Aorta (tissue), 5 donors: ENCODE results near the gene TMEM91. TPM values are rescaled to one million over a fixed set of nuclear protein-coding genes. Genes with fewer than 3 reads are reported as not detected.

Experiments used
- ATAC-seq: fragments of 200-7000 bp; cut with Tn5 transposase; one replicate; pipeline ENCODE4 v1.9.1; 2022; ENCODE audit warnings: moderate library complexity; ENCODE audit not compliant: low FRiP score
- DNase-seq, 2 donors: peaks; one replicate each; pipeline ENCODE4 v3.0.0-alpha.2; 2020
- H3K27ac ChIP-seq, 2 donors: one replicate each; pipeline ENCODE4 v1.5.1; 2013; ENCODE audit warnings: low read length in 2 of 2, mild to moderate bottlenecking in 2 of 2, moderate library complexity in 2 of 2, control low read depth in 1 of 2, inconsistent platforms in 1 of 2, low read depth in 1 of 2
- H3K27me3 ChIP-seq, 2 donors: one replicate each; pipeline ENCODE4 v1.6.1; 2013; ENCODE audit warnings: control low read depth in 1 of 2, low read length in 1 of 2, mild to moderate bottlenecking in 1 of 2, moderate library complexity in 1 of 2; ENCODE audit not compliant: insufficient read depth in 2 of 2, control insufficient read depth in 1 of 2
- H3K36me3 ChIP-seq, 2 donors: one replicate each; pipeline ENCODE4 v1.6.1; 2013; ENCODE audit warnings: control low read depth in 1 of 2, low read length in 1 of 2, mild to moderate bottlenecking in 1 of 2; ENCODE audit not compliant: insufficient read depth in 2 of 2, control insufficient read depth in 1 of 2
- H3K4me1 ChIP-seq, 2 donors: one replicate each; pipeline ENCODE4 v1.6.1; 2013; ENCODE audit warnings: low read length in 2 of 2, control low read depth in 1 of 2, mild to moderate bottlenecking in 1 of 2, moderate library complexity in 1 of 2; ENCODE audit not compliant: insufficient read depth in 2 of 2, control insufficient read depth in 1 of 2
- H3K4me3 ChIP-seq, 2 donors: one replicate each; pipeline ENCODE4 v1.5.1; 2013; ENCODE audit warnings: low read length in 2 of 2, control low read depth in 1 of 2, mild to moderate bottlenecking in 1 of 2
- H3K9me3 ChIP-seq: one replicate; pipeline ENCODE4 v1.6.1; 2013; ENCODE audit warnings: mild to moderate bottlenecking, low read length; ENCODE audit not compliant: control insufficient read depth
- WGBS, 2 donors: extraction: QIAGEN DNeasy Blood & Tissue Kit; methylation state at CpG; one replicate each; pipeline ENCODE4 v1.1.7; 2013; 5-methylcytosine and 5-hydroxymethylcytosine counted together
- intact Hi-C, 2 donors: fragments of 100-400 bp; cut with DNase I; formaldehyde crosslinking; loops; one replicate each; pipeline versions ENCODE4 v1.14.2 to v1.15.0; 2022
- polyA plus RNA-seq, 2 donors: library from polyadenylated mRNA; stranded (reverse); fragments of 200-250 nt; gene quantifications; one replicate each; pipeline ENCODE4 v1.2.3, GENCODE V29; 2013
- total RNA-seq, 2 donors: library from RNA; stranded (reverse); fragmentation: NEBNext Ultra II Directional; extraction: Animal tissue kit (Norgen Biotek cat#: 25700); gene quantifications; one replicate each; pipeline ENCODE4 v1.2.1, GENCODE V29; 2021
- donor health status: healthy with polysubstance abuse.
- donor health status: Bipolar disorder and iron deficiency.
- donor health status: DM: no; HTN: no; CAD: no.
- donor health status: DM: no; HTN: no; CAD: no.
- donor health status: DM: yes; HTN: yes; CAD: no.

TMEM91 gene
- total and polyA plus RNA-seq, 4 donors = 8.9 to 55.8 (median 18.9) TPM

GRCh38 chr19:41409288-41409687 lies 33.0 kb downstream of the TMEM91 start:
- Histone ChIP-seq H3K27ac (peak overlapping the region in 1 of 2 donors; percentile 32), H3K4me1 (peaks cover 0 to 6% of the 10 kb centered on the region in 2 donors), H3K4me3 (no peak overlapping the region), H3K9me3 (no peaks in the 10 kb centered on the region), H3K27me3 (no peaks in the 10 kb centered on the region), H3K36me3 (no peaks in the 10 kb centered on the region)
- no peak for DNase-seq
- ATAC-seq = no peak
- 28 to 31% methylated on average over 4 of the region's 4 CpGs for WGBS, 2 donors
- intact Hi-C loops = no loop called here

GRCh38 chr19:41410336-41411054 lies 34.2 kb downstream of the TMEM91 start:
- ATAC-seq = no peak

DNA sequence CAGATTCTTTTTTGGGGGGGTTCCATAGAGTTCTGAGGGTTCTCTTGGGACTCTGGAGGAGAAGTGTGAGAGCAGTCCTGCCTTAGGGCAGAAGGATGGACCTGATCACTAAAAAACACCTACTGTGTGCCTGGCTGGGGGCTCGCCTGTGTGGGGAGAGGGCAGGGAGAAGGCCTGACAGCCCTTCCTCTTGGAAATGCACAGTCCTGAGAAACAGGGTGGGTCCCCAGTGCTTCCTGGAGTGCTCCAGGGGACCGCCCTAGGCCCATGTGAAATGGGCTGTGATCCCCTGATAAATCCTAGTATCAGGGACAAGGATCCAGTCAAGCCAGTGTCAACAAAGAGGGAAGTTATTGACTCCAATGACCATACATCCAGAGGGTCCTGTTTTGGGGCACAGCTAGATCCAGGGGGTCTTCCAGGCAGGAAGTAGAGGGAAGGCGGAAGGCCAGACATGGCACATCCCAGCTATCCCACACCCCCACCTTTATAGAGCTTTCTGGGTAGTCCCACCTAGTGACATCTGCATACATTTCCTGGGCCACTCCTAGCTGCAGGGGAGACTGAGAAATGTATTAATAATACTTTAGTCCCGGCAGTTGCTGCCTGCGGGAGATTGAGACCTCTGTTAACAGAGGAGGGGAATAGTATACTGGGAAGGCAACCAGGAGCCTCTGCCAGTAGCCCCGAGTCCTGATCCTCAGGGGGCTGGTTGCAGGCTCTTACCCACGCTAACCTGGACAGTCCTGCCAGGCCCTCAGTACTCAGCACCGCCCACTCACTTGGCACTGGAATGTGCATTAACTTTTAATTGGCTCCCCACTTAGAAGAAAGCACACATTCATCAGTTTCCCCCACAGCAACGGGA lies 35.0 kb downstream of the TMEM91 start:
- H3K4me1 ChIP-seq = peaks cover 0 to 6% of the 10 kb centered on the region in 2 donors
- no peak for DNase-seq
- H3K9me3 ChIP-seq = no peaks in the 10 kb centered on the region
- no peak overlapping the region for H3K4me3 ChIP-seq
- H3K27ac ChIP-seq = no peak overlapping the region
- H3K36me3 ChIP-seq = peaks cover 0 to 2% of the 10 kb centered on the region in 2 donors
- intact Hi-C loops = no loop called here
- no peak for ATAC-seq
- no peaks in the 10 kb centered on the region for H3K27me3 ChIP-seq
- WGBS, 2 donors = 61 to 73% methylated on average over 9 of the region's 9 CpGs

More at GRCh38 chr19:41410336-41411054, 34.2 kb downstream of the TMEM91 start:
- H3K27me3 ChIP-seq = no peaks in the 10 kb centered on the region
- no peaks in the 10 kb centered on the region for H3K9me3 ChIP-seq
- intact Hi-C loops = no loop called here
- H3K36me3 ChIP-seq = no peaks in the 10 kb centered on the region
- no peak for DNase-seq
- H3K4me3 ChIP-seq = no peak overlapping the region
- peaks cover 0 to 6% of the 10 kb centered on the region in 2 donors for H3K4me1 ChIP-seq
- 85 to 88% methylated on average over 23 of the region's 23 CpGs for WGBS, 2 donors
- no peak overlapping the region for H3K27ac ChIP-seq

DNA sequence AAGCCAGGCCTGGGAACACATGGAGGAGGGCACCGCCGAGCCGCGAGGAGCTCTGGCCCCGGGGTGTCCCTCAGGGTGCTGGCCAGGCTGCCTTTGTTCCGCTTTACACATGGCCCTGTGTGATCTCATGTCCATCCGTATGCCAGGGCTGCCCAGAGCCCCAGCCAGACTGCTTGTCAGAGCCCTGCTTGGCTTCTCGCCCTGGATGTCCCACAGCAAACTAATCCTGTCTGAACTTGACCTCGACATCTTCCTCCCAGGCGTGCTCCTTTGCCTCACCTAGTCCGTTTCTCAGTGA lies 35.6 kb downstream of the TMEM91 start:
- peaks cover 0 to 2% of the 10 kb centered on the region in 2 donors for H3K36me3 ChIP-seq

GRCh38 chr19:41412953-41413352 lies 36.6 kb downstream of the TMEM91 start:
- DNase-seq = no peak
- H3K4me3 ChIP-seq = no peak overlapping the region
- no peaks in the 10 kb centered on the region for H3K9me3 ChIP-seq
- 94 to 97% methylated on average over 5 of the region's 5 CpGs for WGBS, 2 donors
- H3K36me3 ChIP-seq = peaks cover 0 to 2% of the 10 kb centered on the region in 2 donors
- intact Hi-C loops = no loop called here
- H3K27me3 ChIP-seq = no peaks in the 10 kb centered on the region
- no peak for ATAC-seq
- H3K4me1 ChIP-seq = peaks cover 0 to 6% of the 10 kb centered on the region in 2 donors
- no peak overlapping the region for H3K27ac ChIP-seq

More for the DNA sequence above, 35.6 kb downstream of the TMEM91 start:
- H3K4me1 ChIP-seq = peaks cover 0 to 6% of the 10 kb centered on the region in 2 donors
- no peaks in the 10 kb centered on the region for H3K9me3 ChIP-seq
- ATAC-seq = peak; percentile 27
- H3K27me3 ChIP-seq = no peaks in the 10 kb centered on the region
- intact Hi-C loops = no loop called here
- no peak overlapping the region for H3K4me3 ChIP-seq
- no peak overlapping the region for H3K27ac ChIP-seq
- 62 to 84% methylated on average over 9 to 11 of the region's 11 CpGs for WGBS, 2 donors
- no peak for DNase-seq

GRCh38 chr19:41413947-41414346 lies 37.6 kb downstream of the TMEM91 start:
- peaks cover 0 to 3% of the 10 kb centered on the region in 2 donors for H3K36me3 ChIP-seq
- ATAC-seq = no peak
- 88 to 90% methylated on average over 10 of the region's 10 CpGs for WGBS, 2 donors

DNA sequence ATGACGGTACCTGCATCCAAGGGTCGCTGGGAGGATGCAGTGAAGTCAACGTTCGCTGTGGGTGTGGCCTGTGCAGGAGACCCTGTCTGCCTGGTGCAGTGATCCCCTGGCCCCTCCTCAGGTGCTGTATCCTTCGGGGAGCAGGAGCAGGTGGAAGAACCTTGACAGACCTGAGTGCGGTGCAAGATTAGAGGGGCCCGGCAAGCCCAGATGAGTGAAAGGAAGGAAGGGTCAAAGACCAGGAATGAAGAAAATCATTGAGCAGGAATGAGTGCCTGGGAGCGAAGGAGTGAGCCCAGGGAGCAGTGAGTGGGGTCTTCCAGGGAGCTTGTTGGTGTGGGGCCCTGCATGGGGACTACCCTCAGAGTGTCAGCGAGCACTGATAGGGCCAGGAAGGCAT lies 38.1 kb downstream of the TMEM91 start:
- H3K4me3 ChIP-seq = no peak overlapping the region
- H3K4me1 ChIP-seq = peaks cover 0 to under 1% of the 10 kb centered on the region in 2 donors
- no peak for DNase-seq
- intact Hi-C loops = no loop called here
- peaks cover 0 to 6% of the 10 kb centered on the region in 2 donors for H3K36me3 ChIP-seq
- no peaks in the 10 kb centered on the region for H3K9me3 ChIP-seq
- ATAC-seq = no peak
- H3K27me3 ChIP-seq = no peaks in the 10 kb centered on the region
- no peak overlapping the region for H3K27ac ChIP-seq
- WGBS, 2 donors = 87 to 88% methylated on average over 9 of the region's 9 CpGs

More at GRCh38 chr19:41413947-41414346, 37.6 kb downstream of the TMEM91 start:
- no peak for DNase-seq
- Histone ChIP-seq H3K4me3 (no peak overlapping the region), H3K27ac (no peak overlapping the region), H3K4me1 (peaks cover 0 to 6% of the 10 kb centered on the region in 2 donors), H3K9me3 (no peaks in the 10 kb centered on the region), H3K27me3 (no peaks in the 10 kb centered on the region)
- intact Hi-C loops = no loop called here

DNA sequence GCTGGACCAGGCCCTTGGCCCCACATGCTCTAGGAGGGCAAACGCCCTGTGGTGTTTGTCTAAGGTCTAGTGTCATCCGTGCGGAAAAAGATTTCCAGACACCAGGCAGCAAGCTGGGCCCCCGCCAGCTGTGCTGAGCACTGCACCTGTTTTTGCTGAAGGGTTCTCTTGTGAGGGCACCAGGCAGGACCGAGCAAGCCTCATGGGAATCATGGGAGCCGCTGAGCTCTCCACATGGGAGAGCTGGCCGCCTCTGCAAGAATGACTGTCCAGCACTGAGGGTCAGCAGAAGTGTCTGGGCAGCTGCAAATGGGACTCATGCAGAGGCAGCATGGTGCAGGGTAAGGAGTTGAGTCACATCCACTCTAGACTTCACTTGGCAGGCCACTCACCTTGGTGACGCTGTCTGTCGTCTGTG lies 38.8 kb downstream of the TMEM91 start:
- Histone ChIP-seq H3K27ac (no peak overlapping the region), H3K4me3 (no peak overlapping the region), H3K4me1 (no peaks in the 10 kb centered on the region), H3K36me3 (peaks cover 0 to 8% of the 10 kb centered on the region in 2 donors), H3K9me3 (no peaks in the 10 kb centered on the region), H3K27me3 (no peaks in the 10 kb centered on the region)
- DNase-seq (no peak), ATAC-seq (no peak)
- intact Hi-C loops = no loop called here
- 87 to 90% methylated on average over 9 of the region's 9 CpGs for WGBS, 2 donors
